ENCODE results near the gene RHOV. TPM values are rescaled to one million over a fixed set of nuclear protein-coding genes. Genes with fewer than 3 reads are reported as not detected.

RHOV gene, protein sequence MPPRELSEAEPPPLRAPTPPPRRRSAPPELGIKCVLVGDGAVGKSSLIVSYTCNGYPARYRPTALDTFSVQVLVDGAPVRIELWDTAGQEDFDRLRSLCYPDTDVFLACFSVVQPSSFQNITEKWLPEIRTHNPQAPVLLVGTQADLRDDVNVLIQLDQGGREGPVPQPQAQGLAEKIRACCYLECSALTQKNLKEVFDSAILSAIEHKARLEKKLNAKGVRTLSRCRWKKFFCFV
- polyA plus RNA-seq (2012; ENCODE audit: insufficient read depth, insufficient read length, low read depth): 0.34 TPM

GRCh38 chr15:40873694-40874561 lies at the start of gene RHOV:
RHOV (minus strand) TSS chr15:40874234; CDS start chr15:40874139, 95 bp downstream.
- DNase-seq: peak; percentile 85
- Histone ChIP-seq H3K36me3 (no peaks in the 10 kb centered on the region), H3K4me1 (no peaks in the 10 kb centered on the region), H3K9me3 (no peaks in the 10 kb centered on the region), H3K4me3 (ENCODE audit: low read depth, low read length) (peak within 1 kb of the TSS; percentile 59), H3K27me3 (no peaks in the 10 kb centered on the region)
- TF ChIP-seq, protein P1, sequence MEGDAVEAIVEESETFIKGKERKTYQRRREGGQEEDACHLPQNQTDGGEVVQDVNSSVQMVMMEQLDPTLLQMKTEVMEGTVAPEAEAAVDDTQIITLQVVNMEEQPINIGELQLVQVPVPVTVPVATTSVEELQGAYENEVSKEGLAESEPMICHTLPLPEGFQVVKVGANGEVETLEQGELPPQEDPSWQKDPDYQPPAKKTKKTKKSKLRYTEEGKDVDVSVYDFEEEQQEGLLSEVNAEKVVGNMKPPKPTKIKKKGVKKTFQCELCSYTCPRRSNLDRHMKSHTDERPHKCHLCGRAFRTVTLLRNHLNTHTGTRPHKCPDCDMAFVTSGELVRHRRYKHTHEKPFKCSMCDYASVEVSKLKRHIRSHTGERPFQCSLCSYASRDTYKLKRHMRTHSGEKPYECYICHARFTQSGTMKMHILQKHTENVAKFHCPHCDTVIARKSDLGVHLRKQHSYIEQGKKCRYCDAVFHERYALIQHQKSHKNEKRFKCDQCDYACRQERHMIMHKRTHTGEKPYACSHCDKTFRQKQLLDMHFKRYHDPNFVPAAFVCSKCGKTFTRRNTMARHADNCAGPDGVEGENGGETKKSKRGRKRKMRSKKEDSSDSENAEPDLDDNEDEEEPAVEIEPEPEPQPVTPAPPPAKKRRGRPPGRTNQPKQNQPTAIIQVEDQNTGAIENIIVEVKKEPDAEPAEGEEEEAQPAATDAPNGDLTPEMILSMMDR (IDR thresholded peaks at IDR 0.05; ENCODE audit: low read depth, low read length): peak; percentile 39

GRCh38 chr15:40923551-40923950 lies 49.5 kb upstream of the RHOV start:
- Histone ChIP-seq H3K27me3 (peaks cover 10% of the 10 kb centered on the region), H3K36me3 (no peaks in the 10 kb centered on the region), H3K4me1 (no peaks in the 10 kb centered on the region)

DNA sequence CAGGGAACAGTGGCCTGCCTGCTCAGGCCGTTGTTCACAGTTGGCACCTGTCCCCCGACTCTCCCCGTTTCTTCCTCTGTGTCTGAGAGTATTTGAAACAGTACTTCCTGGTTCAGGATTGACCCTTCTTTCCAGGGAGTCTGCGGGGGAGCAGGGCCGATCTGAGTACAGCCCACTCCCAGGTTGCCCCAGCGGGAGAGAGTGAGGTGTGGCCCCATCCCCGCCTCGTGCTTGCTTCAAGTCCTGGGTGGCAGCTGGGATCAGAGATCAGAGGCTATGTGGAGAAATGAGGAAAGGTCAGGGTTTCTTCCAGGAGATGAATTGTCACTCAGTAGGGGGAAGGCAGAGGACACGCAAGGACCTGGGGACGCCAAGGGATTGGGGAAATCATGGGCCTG lies 48.6 kb upstream of the RHOV start:
- peaks cover 8% of the 10 kb centered on the region for H3K27me3 ChIP-seq
- H3K4me1 ChIP-seq: no peaks in the 10 kb centered on the region
- no peak for DNase-seq
- H3K36me3 ChIP-seq: no peaks in the 10 kb centered on the region
- H3K4me3 ChIP-seq (ENCODE audit: low read depth, low read length): no peak overlapping the region
- no peaks in the 10 kb centered on the region for H3K9me3 ChIP-seq
- TF ChIP-seq, protein P1 (IDR thresholded peaks at IDR 0.05; ENCODE audit: low read depth, low read length): no peak

More at GRCh38 chr15:40923551-40923950, 49.5 kb upstream of the RHOV start:
- Histone ChIP-seq H3K4me3 (ENCODE audit: low read depth, low read length) (no peak overlapping the region), H3K9me3 (no peaks in the 10 kb centered on the region)
- TF ChIP-seq, protein P1 (IDR thresholded peaks at IDR 0.05; ENCODE audit: low read depth, low read length): no peak
- no peak for DNase-seq

- Histone ChIP-seq H3K36me3 (no peaks in the 10 kb centered on the region), H3K4me3 (ENCODE audit: low read depth, low read length) (no peak overlapping the region), H3K4me1 (no peaks in the 10 kb centered on the region), H3K27me3 (peaks cover 4% of the 10 kb centered on the region; the same call in 1 of the 2 replicates), H3K9me3 (no peaks in the 10 kb centered on the region)
- DNase-seq: no peak
- TF ChIP-seq, protein P1 (IDR thresholded peaks at IDR 0.05; ENCODE audit: low read depth, low read length): no peak
Observed at GRCh38 chr15:40921949-40922607, 48.0 kb upstream of the RHOV start.

GRCh38 chr15:40918799-40919392 lies 44.9 kb upstream of the RHOV start:
- H3K27me3 ChIP-seq: no peaks in the 10 kb centered on the region
- DNase-seq: peak; percentile 13
- TF ChIP-seq, protein P1 (IDR thresholded peaks at IDR 0.05; ENCODE audit: low read depth, low read length): no peak
- H3K9me3 ChIP-seq: no peaks in the 10 kb centered on the region
- no peaks in the 10 kb centered on the region for H3K4me1 ChIP-seq
- no peak overlapping the region for H3K4me3 ChIP-seq (ENCODE audit: low read depth, low read length)
- H3K36me3 ChIP-seq: no peaks in the 10 kb centered on the region

All from BE2C (cell line).